Suprapubic skin (tissue), 4 donors: ENCODE data around the gene OSBPL3.

Experiments used
- CTCF ChIP-seq, 2 donors: fragments of 200-600 bp in 1 of 2; fragments of 450-650 bp in 1 of 2; sonication (generic) in 1 of 2; IDR thresholded peaks; one replicate each; pipeline ENCODE4 v1.5.1; 2016 to 2019; ENCODE audit warnings: antibody characterized with exemption in 2 of 2, mild to moderate bottlenecking in 1 of 2, moderate library complexity in 1 of 2
- EP300 ChIP-seq: sonication (generic); formaldehyde crosslinking; IDR thresholded peaks from one replicate; pipeline ENCODE4 v1.6.1; 2017; ENCODE audit warnings: antibody characterized with exemption
- POLR2A ChIP-seq, 2 donors: fragments of 450-650 bp; IDR thresholded peaks; one replicate each; pipeline ENCODE4 v1.6.1; 2017; ENCODE audit warnings: antibody characterized with exemption in 2 of 2, mild to moderate bottlenecking in 2 of 2, moderate library complexity in 2 of 2
- POLR2AphosphoS5 ChIP-seq, 3 donors: sonication (generic); formaldehyde crosslinking; IDR thresholded peaks; one replicate each; pipeline ENCODE4 v1.6.1; 2017; ENCODE audit warnings: antibody characterized with exemption in 3 of 3

- TF ChIP-seq POLR2A (IDR thresholded peaks at IDR 0.05): no peak
- no peak for TF ChIP-seq CTCF (IDR thresholded peaks at IDR 0.05)
- TF ChIP-seq EP300: no peak
- TF ChIP-seq POLR2AphosphoS5 (IDR thresholded peaks at IDR 0.05): no peak
These were observed 1.4 kb upstream of the OSBPL3 start for GRCh38 chr7:24981171-24981951.
